ENCODE results near the gene BIRC2.
"Not testable (repeated sequence)": the region's sequence is repeated elsewhere in the genome, so short reads cannot be mapped to it uniquely, and the experiment has no call there.

BIRC2 gene

DNA sequence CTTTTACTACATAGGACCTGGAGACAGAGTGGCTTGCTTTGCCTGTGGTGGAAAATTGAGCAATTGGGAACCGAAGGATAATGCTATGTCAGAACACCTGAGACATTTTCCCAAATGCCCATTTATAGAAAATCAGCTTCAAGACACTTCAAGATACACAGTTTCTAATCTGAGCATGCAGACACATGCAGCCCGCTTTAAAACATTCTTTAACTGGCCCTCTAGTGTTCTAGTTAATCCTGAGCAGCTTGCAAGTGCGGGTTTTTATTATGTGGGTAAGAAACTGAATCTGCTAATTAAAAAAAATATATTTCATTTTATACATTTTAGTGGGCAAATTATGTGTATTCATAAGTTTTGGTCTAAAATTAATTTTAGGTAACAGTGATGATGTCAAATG lies 21.9 kb upstream of the BIRC2 start:
- no peaks in the 10 kb centered on the region for H3K36me3 ChIP-seq
- no peaks in the 10 kb centered on the region for H3K4me1 ChIP-seq (ENCODE audit: control insufficient read depth in 1 of 2, insufficient read depth in 1 of 2, low read depth in 1 of 2, low read length in 1 of 2)
- H3K27ac ChIP-seq = no peak overlapping the region
- H3K27me3 ChIP-seq = no peaks in the 10 kb centered on the region
- H3K4me3 ChIP-seq (ENCODE audit: low read depth in 1 of 2, low read length in 1 of 2) = no peak overlapping the region
- TF ChIP-seq, protein P1, sequence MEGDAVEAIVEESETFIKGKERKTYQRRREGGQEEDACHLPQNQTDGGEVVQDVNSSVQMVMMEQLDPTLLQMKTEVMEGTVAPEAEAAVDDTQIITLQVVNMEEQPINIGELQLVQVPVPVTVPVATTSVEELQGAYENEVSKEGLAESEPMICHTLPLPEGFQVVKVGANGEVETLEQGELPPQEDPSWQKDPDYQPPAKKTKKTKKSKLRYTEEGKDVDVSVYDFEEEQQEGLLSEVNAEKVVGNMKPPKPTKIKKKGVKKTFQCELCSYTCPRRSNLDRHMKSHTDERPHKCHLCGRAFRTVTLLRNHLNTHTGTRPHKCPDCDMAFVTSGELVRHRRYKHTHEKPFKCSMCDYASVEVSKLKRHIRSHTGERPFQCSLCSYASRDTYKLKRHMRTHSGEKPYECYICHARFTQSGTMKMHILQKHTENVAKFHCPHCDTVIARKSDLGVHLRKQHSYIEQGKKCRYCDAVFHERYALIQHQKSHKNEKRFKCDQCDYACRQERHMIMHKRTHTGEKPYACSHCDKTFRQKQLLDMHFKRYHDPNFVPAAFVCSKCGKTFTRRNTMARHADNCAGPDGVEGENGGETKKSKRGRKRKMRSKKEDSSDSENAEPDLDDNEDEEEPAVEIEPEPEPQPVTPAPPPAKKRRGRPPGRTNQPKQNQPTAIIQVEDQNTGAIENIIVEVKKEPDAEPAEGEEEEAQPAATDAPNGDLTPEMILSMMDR (IDR thresholded peaks at IDR 0.05) = no peak
- no peaks in the 10 kb centered on the region for H3K9me3 ChIP-seq

DNA sequence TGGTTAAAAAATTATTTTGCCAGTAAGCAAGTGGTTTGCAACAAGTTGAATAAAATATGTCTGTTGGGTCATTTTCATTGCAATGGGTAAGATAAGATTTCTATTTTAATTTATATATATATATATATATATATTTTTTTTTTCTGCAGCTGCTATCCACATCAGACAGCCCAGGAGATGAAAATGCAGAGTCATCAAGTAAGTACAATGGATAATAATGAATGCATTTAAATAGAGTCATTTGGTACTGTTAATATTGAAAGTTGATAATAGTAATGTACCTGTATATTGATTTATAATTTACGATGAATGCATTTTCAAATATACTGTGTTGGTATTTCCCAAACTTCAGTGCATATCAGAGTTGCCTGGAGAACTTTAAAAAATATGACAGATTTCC lies 18.3 kb upstream of the BIRC2 start:
- TF ChIP-seq, protein P1 (IDR thresholded peaks at IDR 0.05) = no peak
- Histone ChIP-seq H3K4me1 (ENCODE audit: control insufficient read depth in 1 of 2, insufficient read depth in 1 of 2, low read depth in 1 of 2, low read length in 1 of 2) (no peaks in the 10 kb centered on the region), H3K27me3 (no peaks in the 10 kb centered on the region), H3K27ac (no peak overlapping the region), H3K9me3 (no peaks in the 10 kb centered on the region), H3K4me3 (ENCODE audit: low read depth in 1 of 2, low read length in 1 of 2) (no peak overlapping the region), H3K36me3 (no peaks in the 10 kb centered on the region)

DNA sequence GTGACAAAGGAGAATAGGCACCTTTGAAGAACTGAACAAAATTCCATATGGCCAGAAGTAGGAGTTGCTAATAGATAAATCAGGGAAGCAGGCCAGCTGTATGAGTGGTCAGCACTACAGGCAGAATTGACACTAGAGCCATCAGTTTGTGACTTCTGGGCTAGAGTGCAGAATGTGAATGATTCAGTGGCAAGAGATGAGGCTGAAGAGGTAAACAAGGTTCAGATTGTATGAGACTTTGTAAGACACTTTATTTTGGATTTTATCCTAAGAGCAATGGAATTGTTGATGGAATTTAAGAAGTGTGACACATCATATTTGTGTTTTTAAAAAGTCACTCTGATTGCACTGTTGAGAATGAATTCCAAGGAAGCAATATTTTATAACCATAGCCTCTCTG lies 16.8 kb upstream of the BIRC2 start:
- no peaks in the 10 kb centered on the region for H3K27me3 ChIP-seq
- no peaks in the 10 kb centered on the region for H3K9me3 ChIP-seq
- H3K4me1 ChIP-seq (ENCODE audit: control insufficient read depth in 1 of 2, insufficient read depth in 1 of 2, low read depth in 1 of 2, low read length in 1 of 2) = no peaks in the 10 kb centered on the region
- H3K4me3 ChIP-seq (ENCODE audit: low read depth in 1 of 2, low read length in 1 of 2) = no peak overlapping the region
- TF ChIP-seq, protein P1 (IDR thresholded peaks at IDR 0.05) = no peak
- H3K27ac ChIP-seq = no peak overlapping the region
- no peaks in the 10 kb centered on the region for H3K36me3 ChIP-seq

DNA sequence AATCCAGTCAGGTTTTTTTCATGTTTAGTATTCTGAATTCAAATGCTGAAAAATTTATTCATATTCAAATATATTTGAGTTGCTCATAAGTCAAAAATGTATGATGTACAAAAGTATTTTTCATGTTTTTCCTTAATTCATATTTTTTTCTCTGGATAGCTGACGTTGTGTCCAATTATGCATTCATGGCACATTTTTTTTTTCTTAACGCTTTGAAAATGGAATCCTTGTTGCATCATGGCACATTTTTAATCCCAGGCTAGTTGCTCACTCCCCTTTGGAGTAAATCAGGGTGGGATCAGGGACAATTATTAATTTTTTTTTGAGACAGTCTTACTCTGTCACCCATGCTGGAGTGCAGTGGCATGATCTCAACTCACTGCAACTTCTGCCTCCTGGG lies 15.7 kb upstream of the BIRC2 start:
- Histone ChIP-seq H3K36me3 (no peaks in the 10 kb centered on the region), H3K27ac (no peak overlapping the region)
- TF ChIP-seq, protein P1 (IDR thresholded peaks at IDR 0.05) = no peak

DNA sequence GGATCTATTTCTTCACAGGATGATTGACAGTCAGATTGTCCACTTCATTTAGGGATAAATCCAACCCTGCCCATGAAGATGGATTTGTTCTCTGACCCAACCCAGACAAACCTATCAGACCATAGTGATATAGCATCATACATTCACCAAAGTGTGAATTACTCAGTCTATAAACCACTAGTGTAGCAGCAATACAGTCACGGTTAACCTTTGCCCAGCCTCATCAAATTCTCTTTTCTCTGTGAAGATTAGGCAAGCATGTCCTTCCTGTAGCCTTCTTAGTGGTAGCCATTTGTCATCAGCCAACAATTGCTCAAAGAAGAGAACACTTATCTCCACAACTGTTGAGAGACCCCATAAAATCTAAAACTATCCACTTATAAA lies 14.4 kb upstream of the BIRC2 start:
- TF ChIP-seq, protein P1 (IDR thresholded peaks at IDR 0.05) = no peak
- Histone ChIP-seq H3K9me3 (no peaks in the 10 kb centered on the region), H3K27me3 (no peaks in the 10 kb centered on the region), H3K27ac (no peak overlapping the region), H3K36me3 (no peaks in the 10 kb centered on the region), H3K4me1 (ENCODE audit: control insufficient read depth in 1 of 2, insufficient read depth in 1 of 2, low read depth in 1 of 2, low read length in 1 of 2) (no peaks in the 10 kb centered on the region), H3K4me3 (ENCODE audit: low read depth in 1 of 2, low read length in 1 of 2) (no peak overlapping the region)

More for the DNA sequence above, 15.7 kb upstream of the BIRC2 start:
- Histone ChIP-seq H3K9me3 (no peaks in the 10 kb centered on the region), H3K4me3 (ENCODE audit: low read depth in 1 of 2, low read length in 1 of 2) (no peak overlapping the region), H3K27me3 (no peaks in the 10 kb centered on the region), H3K4me1 (ENCODE audit: control insufficient read depth in 1 of 2, insufficient read depth in 1 of 2, low read depth in 1 of 2, low read length in 1 of 2) (no peaks in the 10 kb centered on the region)

DNA sequence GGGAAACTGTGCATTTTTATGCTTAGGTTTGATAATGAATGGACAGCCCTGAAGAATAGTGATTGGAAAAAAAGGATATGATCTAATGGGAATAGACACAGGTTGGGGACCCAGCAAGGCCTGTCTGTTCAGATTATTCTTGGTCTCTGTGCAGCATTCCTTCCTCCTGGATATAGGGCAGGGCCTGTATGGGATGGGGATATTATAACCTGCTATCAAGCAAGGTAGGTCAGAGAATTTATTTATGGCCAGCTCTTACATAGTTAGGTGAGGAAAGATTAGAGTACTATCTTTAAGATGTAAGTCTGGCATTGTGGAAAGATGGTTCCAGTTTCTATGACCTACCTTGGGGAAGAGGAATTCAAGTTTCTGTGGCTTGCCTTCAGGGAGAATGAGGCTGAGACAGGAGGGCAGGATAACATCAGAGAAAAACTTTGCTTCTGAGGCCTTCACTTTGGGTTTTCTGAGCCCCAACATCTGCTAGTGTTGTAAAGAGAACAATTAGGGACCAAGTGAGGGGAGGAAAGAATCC lies 8.5 kb upstream of the BIRC2 start:
- H3K36me3 ChIP-seq = no peaks in the 10 kb centered on the region
- H3K27me3 ChIP-seq = no peaks in the 10 kb centered on the region
- TF ChIP-seq, protein P1 (IDR thresholded peaks at IDR 0.05) = no peak
- H3K27ac ChIP-seq = no peak overlapping the region
- no peaks in the 10 kb centered on the region for H3K9me3 ChIP-seq
- no peaks in the 10 kb centered on the region for H3K4me1 ChIP-seq (ENCODE audit: control insufficient read depth in 1 of 2, insufficient read depth in 1 of 2, low read depth in 1 of 2, low read length in 1 of 2)
- H3K4me3 ChIP-seq (ENCODE audit: low read depth in 1 of 2, low read length in 1 of 2) = no peak overlapping the region

DNA sequence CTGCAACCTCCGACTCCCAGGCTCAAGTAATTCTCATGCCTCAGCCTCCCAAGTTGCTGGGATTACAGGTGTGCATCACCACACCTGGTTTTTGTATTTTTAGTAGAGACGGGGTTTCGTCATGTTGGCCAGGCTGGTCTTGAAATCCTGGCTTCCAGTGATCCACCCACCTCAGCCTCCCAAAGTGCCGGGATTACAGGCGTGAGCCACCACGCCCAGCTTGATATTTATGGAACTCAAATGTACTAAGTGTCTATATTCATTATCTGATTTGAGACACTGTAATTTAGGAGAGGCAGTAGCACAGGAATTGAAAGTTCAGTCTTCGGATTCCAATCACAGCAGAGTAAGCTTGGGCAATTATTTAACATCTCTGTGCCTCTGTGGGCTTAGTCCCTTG lies 5.7 kb upstream of the BIRC2 start:
- not testable (repeated sequence) for H3K27me3 ChIP-seq; H3K36me3 ChIP-seq; H3K4me3 ChIP-seq (ENCODE audit: low read depth in 1 of 2, low read length in 1 of 2); H3K27ac ChIP-seq; H3K9me3 ChIP-seq; H3K4me1 ChIP-seq (ENCODE audit: control insufficient read depth in 1 of 2, insufficient read depth in 1 of 2, low read depth in 1 of 2, low read length in 1 of 2)

All from neutrophil (primary cell).